ENCODE results near the gene ARGLU1.

GRCh38 chr13:106500445-106500844 is 67.5 kb downstream of the ARGLU1 start:
- TF ChIP-seq POLR2A (IDR thresholded peaks at IDR 0.05; ENCODE audit: low read depth): no peak
- TF ChIP-seq CTCF (IDR thresholded peaks at IDR 0.05): no peak
- TF ChIP-seq POLR2AphosphoS5 (IDR thresholded peaks at IDR 0.05): no peak
